ENCODE measurements around the gene PITPNM3. TPM values are rescaled to one million over a fixed set of nuclear protein-coding genes. Genes with fewer than 3 reads are reported as not detected.

PITPNM3 gene
- total and polyA plus RNA-seq, 2 of the 8 experiments (the other 6 are each of a cell fraction or from before 2014, with no cell fraction given) = 1.7 to 3.1 TPM

GRCh38 chr17:6578491-6578890 lies 22.1 kb upstream of the PITPNM3 start (continued):
- no peak for TF ChIP-seq POLR2AphosphoS5 (IDR thresholded peaks at IDR 0.05; ENCODE audit: low read depth, low read length)
- no peak for TF ChIP-seq BCL11A (IDR thresholded peaks at IDR 0.05; ENCODE audit: low read depth in 2 of 2, low read length in 2 of 2)
- TF ChIP-seq BACH1 (IDR thresholded peaks at IDR 0.05; ENCODE audit: low read length) = no peak
- TF ChIP-seq PHF8 (conservative IDR thresholded peaks at IDR 0.05; ENCODE audit: low read depth, low read length) = no peak
- no peak for TF ChIP-seq YY1 (IDR thresholded peaks at IDR 0.05; ENCODE audit: low read depth, low read length)
- no peak for TF ChIP-seq SIN3A (conservative IDR thresholded peaks at IDR 0.05 in 1 of 2, IDR thresholded peaks at IDR 0.05 in 1 of 2; ENCODE audit: low read depth in 1 of 2, low read length in 2 of 2)
